Osteoblast (primary cell): Measurements from ENCODE around the gene TFDP2. TPM values are rescaled to one million over a fixed set of nuclear protein-coding genes. Genes with fewer than 3 reads are reported as not detected.

ENCODE experiments used
- DNase-seq: peaks from one replicate; pipeline ENCODE4 v3.0.0; 2011; ENCODE audit warnings: low spot score, mixed read lengths; ENCODE audit not compliant: insufficient read length; ENCODE audit errors: missing footprints
- H2AFZ ChIP-seq: 2 replicates; pipeline ENCODE4 v1.6.0; 2011; ENCODE audit warnings: mild to moderate bottlenecking, low read length
- H3K27ac ChIP-seq: 2 replicates; pipeline ENCODE4 v1.5.1; 2011; ENCODE audit warnings: mild to moderate bottlenecking, low read depth, low read length, moderate library complexity
- H3K27me3 ChIP-seq: 2 replicates; pipeline ENCODE4 v1.6.0; 2012; ENCODE audit warnings: mild to moderate bottlenecking, control low read depth, inconsistent platforms, low read length, moderate library complexity; ENCODE audit not compliant: insufficient read depth
- H3K36me3 ChIP-seq: 2 replicates; pipeline ENCODE4 v1.5.1; 2011; ENCODE audit warnings: mild to moderate bottlenecking, low read length, control low read depth, moderate library complexity; ENCODE audit not compliant: insufficient read depth
- H3K4me1 ChIP-seq: 2 replicates; pipeline ENCODE4 v1.5.1; 2011; ENCODE audit warnings: mild to moderate bottlenecking, low read length, control low read depth, moderate library complexity; ENCODE audit not compliant: insufficient read depth
- H3K4me2 ChIP-seq: 2 replicates; pipeline ENCODE4 v1.6.0; 2011; ENCODE audit warnings: mild to moderate bottlenecking, low read length; ENCODE audit not compliant: insufficient read depth
- H3K4me3 ChIP-seq: fragments of 200-600 bp; sonication (generic); 3 replicates; pipeline ENCODE4 v1.5.1; 2012; ENCODE audit warnings: mild to moderate bottlenecking, low read length, inconsistent platforms; ENCODE audit not compliant: insufficient read depth
- H3K79me2 ChIP-seq: 2 replicates; pipeline ENCODE4 v1.6.0; 2012; ENCODE audit warnings: mild to moderate bottlenecking, low read length, control low read depth, inconsistent platforms; ENCODE audit not compliant: insufficient read depth
- H3K9me3 ChIP-seq: 2 replicates; pipeline ENCODE4 v1.5.1; 2011; ENCODE audit warnings: low read depth, low read length, control low read depth
- H4K20me1 ChIP-seq: 2 replicates; pipeline ENCODE4 v1.6.0; 2012; ENCODE audit warnings: mild to moderate bottlenecking, low read length, control low read depth; ENCODE audit not compliant: insufficient read depth
- CTCF ChIP-seq: IDR thresholded peaks from 2 replicates; pipeline ENCODE4 v1.5.1; 2011; ENCODE audit warnings: mild to moderate bottlenecking, low read depth, low read length, moderate library complexity; ENCODE audit errors: extremely low read depth
- total RNA-seq: library from RNA; depleted of rRNA; stranded (reverse); fragments of >200 nt; gene quantifications from 2 replicates; pipeline ENCODE4 v1.2.3, GENCODE V29; 2012

The TFDP2 gene
- total RNA-seq, 1 donor: 41.6 TPM

GRCh38 chr3:142033292-142033691 lies 116.1 kb downstream of the TFDP2 start:
- H3K27me3 ChIP-seq: no peaks in the 10 kb centered on the region
- H4K20me1 ChIP-seq: no peaks in the 10 kb centered on the region
- no peak for DNase-seq
- no peak overlapping the region for H3K4me2 ChIP-seq
- H3K4me3 ChIP-seq: no peak overlapping the region
- H3K4me1 ChIP-seq: no peaks in the 10 kb centered on the region
- H2AFZ ChIP-seq: no peak overlapping the region
- no peak for TF ChIP-seq CTCF
- H3K36me3 ChIP-seq: no peaks in the 10 kb centered on the region
- H3K79me2 ChIP-seq: no peaks in the 10 kb centered on the region
- H3K27ac ChIP-seq: no peak overlapping the region
- H3K9me3 ChIP-seq: no peaks in the 10 kb centered on the region

- no peak overlapping the region for H3K4me2 ChIP-seq
- no peak overlapping the region for H3K4me3 ChIP-seq
- H3K79me2 ChIP-seq: no peaks in the 10 kb centered on the region
- no peaks in the 10 kb centered on the region for H4K20me1 ChIP-seq
- H3K36me3 ChIP-seq: no peaks in the 10 kb centered on the region
- H3K4me1 ChIP-seq: peaks cover 5% of the 10 kb centered on the region
- TF ChIP-seq CTCF: no peak
- no peak overlapping the region for H3K27ac ChIP-seq
- H3K27me3 ChIP-seq: no peaks in the 10 kb centered on the region
- no peaks in the 10 kb centered on the region for H3K9me3 ChIP-seq
- no peak for DNase-seq
- H2AFZ ChIP-seq: no peak overlapping the region
These were observed 117.8 kb downstream of the TFDP2 start for GRCh38 chr3:142031575-142031974.

- no peak overlapping the region for H3K27ac ChIP-seq
- H3K9me3 ChIP-seq: no peaks in the 10 kb centered on the region
- H3K4me1 ChIP-seq: peaks cover 5% of the 10 kb centered on the region
- no peak for DNase-seq
- H3K27me3 ChIP-seq: no peaks in the 10 kb centered on the region
- no peak for TF ChIP-seq CTCF
- no peak overlapping the region for H2AFZ ChIP-seq
- no peak overlapping the region for H3K4me2 ChIP-seq
- no peak overlapping the region for H3K4me3 ChIP-seq
- no peaks in the 10 kb centered on the region for H3K79me2 ChIP-seq
- H4K20me1 ChIP-seq: no peaks in the 10 kb centered on the region
- no peaks in the 10 kb centered on the region for H3K36me3 ChIP-seq
These were observed 119.6 kb downstream of the TFDP2 start for GRCh38 chr3:142029791-142030190.

GRCh38 chr3:142029052-142029642 lies 120.2 kb downstream of the TFDP2 start:
- Histone ChIP-seq H2AFZ (peak overlapping the region; percentile 8), H3K9me3 (no peaks in the 10 kb centered on the region), H3K4me2 (peak overlapping the region; percentile 3), H3K4me3 (no peak overlapping the region), H3K36me3 (no peaks in the 10 kb centered on the region), H3K27me3 (no peaks in the 10 kb centered on the region), H3K27ac (no peak overlapping the region), H4K20me1 (no peaks in the 10 kb centered on the region), H3K79me2 (no peaks in the 10 kb centered on the region), H3K4me1 (peaks cover 5% of the 10 kb centered on the region)
- no peak for TF ChIP-seq CTCF
- DNase-seq: no peak
